SJSA1 (cell line): Measurements from ENCODE around the gene HOXA9. TPM values are rescaled to one million over a fixed set of nuclear protein-coding genes. Genes with fewer than 3 reads are reported as not detected.

Source experiments
- DNase-seq, 2 experiments: peaks; one replicate each; pipeline ENCODE4 v3.0.0-alpha.2; 2015 to 2020; ENCODE audit warnings: low spot score in 2 of 2, low read depth in 1 of 2
- H3K27ac ChIP-seq: fragments of 250-450 bp; sonication (Bioruptor Pico); 2 replicates; pipeline ENCODE4 v1.5.1; 2020; ENCODE audit warnings: mild to moderate bottlenecking, moderate library complexity
- H3K27me3 ChIP-seq: fragments of 250-450 bp; sonication (Bioruptor Pico); replicated peaks from 2 replicates; pipeline ENCODE4 v1.5.1; 2020; ENCODE audit warnings: mild to moderate bottlenecking, moderate library complexity
- H3K36me3 ChIP-seq: fragments of 250-450 bp; sonication (Bioruptor Pico); 2 replicates; pipeline ENCODE4 v1.5.1; 2020; ENCODE audit warnings: mild to moderate bottlenecking
- H3K4me1 ChIP-seq: fragments of 250-450 bp; sonication (Bioruptor Pico); replicated peaks from 2 replicates; pipeline ENCODE4 v1.6.1; 2021; ENCODE audit warnings: mild to moderate bottlenecking
- H3K4me3 ChIP-seq: fragments of 250-450 bp; sonication (Bioruptor Pico); 2 replicates; pipeline ENCODE4 v1.5.1; 2020; ENCODE audit warnings: mild to moderate bottlenecking
- H3K9me3 ChIP-seq: fragments of 250-450 bp; sonication (Bioruptor Pico); replicated peaks from 2 replicates; pipeline ENCODE4 v1.5.1; 2020; ENCODE audit warnings: mild to moderate bottlenecking
- total RNA-seq: library from RNA; depleted of rRNA; stranded (reverse); fragments of >200 nt; shearing (Covaris generic); gene quantifications from 2 replicates; pipeline ENCODE4 v1.2.3, GENCODE V29; 2014

The HOXA9 gene
- total RNA-seq, 1 experiment from 2014 or later = 16.3 TPM

- peak; percentile 82 to 88 for DNase-seq
- no peaks in the 10 kb centered on the region for H3K27me3 ChIP-seq
- H3K4me1 ChIP-seq = peaks cover 65% of the 10 kb centered on the region
- H3K9me3 ChIP-seq = no peaks in the 10 kb centered on the region
- H3K4me3 ChIP-seq = peak overlapping the region; percentile 41
- H3K36me3 ChIP-seq = peaks cover 6% of the 10 kb centered on the region; the same call in 1 of the 2 replicates
- H3K27ac ChIP-seq = peak overlapping the region; percentile 85
Measured at GRCh38 chr7:27188386-27189294, 23.3 kb upstream of the HOXA9 start.

DNA sequence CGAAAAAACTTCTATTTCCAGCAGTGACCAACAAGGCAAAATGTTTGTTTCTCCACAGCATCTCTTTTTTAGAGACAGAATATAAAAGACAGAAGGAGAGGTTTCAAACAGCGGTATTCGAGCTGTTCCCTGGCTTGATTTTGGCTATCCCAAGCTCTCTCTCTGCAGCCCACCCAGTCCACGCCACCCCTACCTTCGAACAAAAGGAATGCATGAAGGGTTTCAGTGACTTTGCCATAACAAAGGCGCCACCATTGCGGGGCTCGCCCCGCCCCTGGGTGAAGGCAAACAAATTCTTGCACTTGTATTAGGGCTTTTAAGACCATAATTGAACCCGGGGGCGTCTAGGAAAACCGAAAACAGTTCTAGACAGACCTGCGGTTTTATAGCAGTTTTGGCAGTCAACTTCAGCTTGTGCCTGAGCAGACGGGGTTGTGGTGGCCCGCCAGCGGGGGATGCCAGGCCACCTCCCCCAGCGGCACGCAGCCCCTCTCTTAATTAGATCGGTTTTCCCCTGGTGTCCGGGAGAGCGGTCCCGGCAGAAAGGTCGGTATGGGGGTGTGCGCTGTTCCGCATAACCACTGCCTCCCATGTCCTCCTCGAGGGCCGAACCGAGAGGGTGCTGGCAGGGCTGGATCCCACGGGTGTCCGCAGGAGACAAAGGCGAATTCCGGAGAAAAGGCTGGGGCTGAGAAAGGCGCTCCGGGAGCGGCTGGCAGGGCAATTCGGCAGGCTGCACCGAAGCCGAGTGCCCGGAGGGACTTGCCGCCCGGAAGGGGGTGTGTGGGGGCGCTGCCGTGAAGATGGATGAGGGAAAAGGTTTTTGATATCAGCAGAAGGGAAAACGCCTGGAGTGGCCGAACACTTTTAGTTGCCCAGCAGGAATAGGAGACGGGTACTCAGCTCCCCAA lies 22.4 kb upstream of the HOXA9 start:
- H3K4me1 ChIP-seq = peaks cover 71% of the 10 kb centered on the region
- H3K4me3 ChIP-seq = peak overlapping the region; percentile 41
- no peaks in the 10 kb centered on the region for H3K9me3 ChIP-seq
- H3K36me3 ChIP-seq = 0 out of 2 replicates have a peak, but pooled peaks cover 6% of the 10 kb centered on the region
- no peaks in the 10 kb centered on the region for H3K27me3 ChIP-seq
- H3K27ac ChIP-seq = peak overlapping the region; percentile 85
- DNase-seq = peak; percentile 72 to 83

GRCh38 chr7:27186668-27187474 lies 21.5 kb upstream of the HOXA9 start:
- peak overlapping the region; percentile 65 for H3K4me3 ChIP-seq
- peaks cover 74% of the 10 kb centered on the region for H3K4me1 ChIP-seq
- H3K27ac ChIP-seq = peak overlapping the region; percentile 85
- peaks cover 14% of the 10 kb centered on the region for H3K36me3 ChIP-seq
- H3K9me3 ChIP-seq = no peaks in the 10 kb centered on the region
- H3K27me3 ChIP-seq = no peaks in the 10 kb centered on the region
- DNase-seq = peak in 1 of 2 experiments; percentile 76

DNA sequence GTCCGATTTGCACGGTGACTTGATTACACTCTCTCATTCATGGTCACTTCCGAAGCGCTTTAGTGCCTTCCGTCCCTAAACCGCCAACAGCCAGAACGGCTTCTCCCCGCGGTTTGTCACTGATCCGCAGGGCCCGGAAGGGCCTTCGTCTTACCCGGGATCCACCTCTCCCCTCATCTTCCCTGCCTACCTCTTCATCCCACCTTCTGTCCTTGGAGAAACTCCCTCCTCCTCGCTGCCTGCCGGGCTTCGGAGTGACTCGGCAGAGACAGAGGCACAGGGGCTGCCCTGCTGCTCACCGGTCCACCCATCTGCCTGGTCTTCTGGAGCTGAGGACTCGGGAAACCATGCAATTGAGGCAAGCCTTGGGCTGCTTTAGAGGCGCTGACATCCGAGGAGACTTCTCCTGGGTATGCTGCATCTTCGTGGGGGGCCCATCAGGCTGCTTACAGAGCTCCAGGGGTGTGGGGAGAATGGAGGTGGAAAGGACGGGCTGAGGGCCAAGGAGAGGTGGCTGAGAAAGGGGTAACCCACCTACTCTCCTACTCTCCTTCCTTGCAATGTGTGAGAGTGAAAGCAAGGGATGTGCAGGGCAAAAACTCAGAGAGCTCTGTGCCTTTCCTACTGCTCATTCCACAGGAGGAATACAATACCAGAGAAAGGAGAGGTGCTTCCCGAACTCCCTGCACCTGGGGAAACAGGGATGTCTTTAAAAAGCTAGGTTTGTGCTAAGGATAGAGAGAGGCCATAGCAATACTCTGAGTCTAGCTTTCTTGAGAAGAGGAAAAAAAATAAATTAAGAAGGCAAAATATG lies 20.7 kb upstream of the HOXA9 start:
- no peaks in the 10 kb centered on the region for H3K27me3 ChIP-seq
- H3K9me3 ChIP-seq = no peaks in the 10 kb centered on the region
- peak overlapping the region; percentile 65 for H3K4me3 ChIP-seq

GRCh38 chr7:27185013-27185853 lies 19.9 kb upstream of the HOXA9 start, which contains the start of gene HOXA11:
Gene HOXA11, minus strand, starts transcription at chr7:27185232. Its CDS starts 88 bp downstream, at chr7:27185144.
- H3K9me3 ChIP-seq = no peaks in the 10 kb centered on the region
- DNase-seq = peak; percentile 79 to 87
- H3K36me3 ChIP-seq = peaks cover 15% of the 10 kb centered on the region
- H3K27me3 ChIP-seq = no peaks in the 10 kb centered on the region
- peaks cover 83% of the 10 kb centered on the region for H3K4me1 ChIP-seq
- peak within 1 kb of the TSS; percentile 65 for H3K4me3 ChIP-seq
- H3K27ac ChIP-seq = peak within 1 kb of the TSS; percentile 85

More for the DNA sequence above, 20.7 kb upstream of the HOXA9 start:
- Histone ChIP-seq H3K27ac (peak overlapping the region; percentile 85), H3K36me3 (peaks cover 15% of the 10 kb centered on the region), H3K4me1 (peaks cover 75% of the 10 kb centered on the region)
- DNase-seq = peak; percentile 50 to 79

- H3K4me3 ChIP-seq = peak overlapping the region; percentile 65
- peaks cover 14% of the 10 kb centered on the region for H3K36me3 ChIP-seq
- H3K27me3 ChIP-seq = no peaks in the 10 kb centered on the region
- H3K9me3 ChIP-seq = no peaks in the 10 kb centered on the region
- peaks cover 80% of the 10 kb centered on the region for H3K4me1 ChIP-seq
- DNase-seq = peak; percentile 55 to 70
- peak overlapping the region; percentile 85 for H3K27ac ChIP-seq
Measured at GRCh38 chr7:27184337-27185012, 19.1 kb upstream of the HOXA9 start.

DNA sequence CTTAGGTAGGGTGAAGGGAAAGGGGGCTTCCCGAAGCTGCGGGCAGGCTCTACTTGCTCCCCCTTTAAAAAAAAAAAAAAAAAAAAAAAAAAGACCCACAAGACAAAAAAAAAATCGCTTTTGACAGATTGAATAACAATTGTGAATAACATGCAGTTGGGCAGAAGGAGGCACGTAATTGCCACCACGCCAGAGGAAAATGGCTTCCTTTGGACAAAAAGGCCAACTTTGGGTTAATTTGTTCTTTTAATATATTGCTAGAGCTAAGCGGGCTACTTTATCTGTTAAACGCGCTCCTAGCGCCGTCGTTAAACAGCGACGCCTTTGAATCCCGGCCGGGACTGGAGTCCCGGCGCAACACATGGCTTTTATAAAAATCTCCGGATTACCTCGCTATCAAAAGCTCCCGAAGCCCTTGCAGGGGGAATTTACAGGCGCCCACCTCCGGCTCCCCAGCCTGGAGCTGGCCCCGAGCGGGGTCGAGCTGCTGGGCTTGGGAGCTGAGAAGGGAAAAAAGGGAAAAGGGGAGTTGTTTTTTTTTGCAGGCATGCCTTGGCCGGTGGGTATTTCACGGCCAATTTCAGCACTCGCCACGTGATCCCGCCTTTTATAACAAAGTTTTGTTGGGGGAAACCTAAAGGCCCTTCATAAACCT lies 18.5 kb upstream of the HOXA9 start:
- DNase-seq = peak; percentile 42 to 81
- peak overlapping the region; percentile 65 for H3K4me3 ChIP-seq
- H3K4me1 ChIP-seq = peaks cover 73% of the 10 kb centered on the region
- peaks cover 12% of the 10 kb centered on the region for H3K36me3 ChIP-seq
- H3K27me3 ChIP-seq = no peaks in the 10 kb centered on the region
- H3K27ac ChIP-seq = peak overlapping the region; percentile 85
- no peaks in the 10 kb centered on the region for H3K9me3 ChIP-seq

GRCh38 chr7:27182861-27183681 lies 17.7 kb upstream of the HOXA9 start:
- Histone ChIP-seq H3K36me3 (peaks cover 12% of the 10 kb centered on the region), H3K9me3 (no peaks in the 10 kb centered on the region), H3K27ac (peak overlapping the region; percentile 85), H3K4me1 (peaks cover 72% of the 10 kb centered on the region), H3K27me3 (no peaks in the 10 kb centered on the region), H3K4me3 (peak overlapping the region; percentile 65)
- DNase-seq = peak; percentile 50 to 78

- H3K9me3 ChIP-seq = no peaks in the 10 kb centered on the region
- DNase-seq = peak in 1 of 2 experiments; percentile 43
- H3K27ac ChIP-seq = no peak overlapping the region
- peaks cover 12% of the 10 kb centered on the region for H3K36me3 ChIP-seq
- H3K4me3 ChIP-seq = no peak overlapping the region
- no peaks in the 10 kb centered on the region for H3K27me3 ChIP-seq
- H3K4me1 ChIP-seq = peaks cover 69% of the 10 kb centered on the region
Measured at GRCh38 chr7:27182285-27182841, 17.0 kb upstream of the HOXA9 start.

DNA sequence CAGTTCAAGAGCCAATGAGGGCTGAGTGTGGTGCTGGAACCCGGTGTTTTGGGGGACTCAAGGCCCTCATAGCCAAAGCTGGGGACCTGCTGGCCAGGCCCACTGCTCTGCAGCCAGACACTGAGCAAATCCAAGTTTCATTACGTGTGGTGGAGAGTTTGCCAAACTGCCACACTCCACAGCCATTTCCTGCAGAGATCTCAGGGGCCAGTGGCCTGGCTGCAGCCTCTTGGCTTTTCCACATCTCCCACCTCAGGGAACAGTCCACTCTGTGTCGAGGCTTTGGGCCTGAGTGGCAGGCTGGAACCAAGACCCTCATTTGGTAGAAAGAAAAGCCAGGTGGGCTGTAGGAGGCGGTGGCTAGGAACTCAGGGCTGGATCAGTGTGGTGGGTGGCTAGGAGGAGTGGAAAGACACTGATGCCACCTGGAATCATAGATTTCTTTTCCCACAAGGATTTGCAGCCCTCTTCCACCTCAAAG lies 16.5 kb upstream of the HOXA9 start:
- no peaks in the 10 kb centered on the region for H3K9me3 ChIP-seq
- DNase-seq = peak in 1 of 2 experiments; percentile 30
- peaks cover 69% of the 10 kb centered on the region for H3K4me1 ChIP-seq
- no peak overlapping the region for H3K4me3 ChIP-seq
- H3K27me3 ChIP-seq = no peaks in the 10 kb centered on the region
- H3K36me3 ChIP-seq = peaks cover 15% of the 10 kb centered on the region
- H3K27ac ChIP-seq = no peak overlapping the region
